Glutamatergic neuron (in vitro differentiated cells): ENCODE measurements around the gene BTBD3. TPM values are rescaled to one million over a fixed set of nuclear protein-coding genes. Genes with fewer than 3 reads are reported as not detected.

Source experiments
- DNase-seq: peaks from one replicate; pipeline ENCODE4 v3.0.0; 2022
- H3K27ac Mint-ChIP-seq: one replicate; pipeline ENCODE4 v1.8.0; 2020; ENCODE audit warnings: mild to moderate bottlenecking, mixed read lengths, inconsistent platforms; ENCODE audit not compliant: unreplicated experiment
- H3K27me3 Mint-ChIP-seq: one replicate; pipeline ENCODE4 v1.8.0; 2020; ENCODE audit warnings: mild to moderate bottlenecking, moderate library complexity, mixed read lengths, inconsistent platforms; ENCODE audit not compliant: unreplicated experiment
- H3K36me3 Mint-ChIP-seq: one replicate; pipeline ENCODE4 v1.8.0; 2020; ENCODE audit warnings: mild to moderate bottlenecking, mixed read lengths, inconsistent platforms; ENCODE audit not compliant: unreplicated experiment
- H3K4me1 Mint-ChIP-seq: one replicate; pipeline ENCODE4 v1.8.0; 2020; ENCODE audit warnings: mild to moderate bottlenecking, low read depth, mixed read lengths, inconsistent platforms; ENCODE audit not compliant: unreplicated experiment
- H3K4me3 Mint-ChIP-seq: one replicate; pipeline ENCODE4 v1.8.0; 2020; ENCODE audit warnings: mild to moderate bottlenecking, mixed read lengths, inconsistent platforms; ENCODE audit not compliant: unreplicated experiment
- H3K9me3 Mint-ChIP-seq: one replicate; pipeline ENCODE4 v1.8.0; 2020; ENCODE audit warnings: mild to moderate bottlenecking, moderate library complexity, mixed read lengths, inconsistent platforms; ENCODE audit not compliant: unreplicated experiment
- total RNA-seq: library from RNA; stranded (reverse); fragmentation: NEBNext Ultra II Directional; extraction: Animal tissue kit (Norgen Biotek cat#: 25700); gene quantifications from one replicate; pipeline ENCODE4 v1.2.1, GENCODE V29; 2021; ENCODE audit not compliant: unreplicated experiment
- TF ChIP-seq, protein P1 (sequence below): fragments of 200-600 bp; sonication (generic); IDR thresholded peaks from one replicate; pipeline ENCODE4 v1.5.0; 2021; ENCODE audit not compliant: partially characterized antibody, unreplicated experiment

BTBD3 gene
- total RNA-seq, 1 donor from 2014 or later: 24.3 TPM

DNA sequence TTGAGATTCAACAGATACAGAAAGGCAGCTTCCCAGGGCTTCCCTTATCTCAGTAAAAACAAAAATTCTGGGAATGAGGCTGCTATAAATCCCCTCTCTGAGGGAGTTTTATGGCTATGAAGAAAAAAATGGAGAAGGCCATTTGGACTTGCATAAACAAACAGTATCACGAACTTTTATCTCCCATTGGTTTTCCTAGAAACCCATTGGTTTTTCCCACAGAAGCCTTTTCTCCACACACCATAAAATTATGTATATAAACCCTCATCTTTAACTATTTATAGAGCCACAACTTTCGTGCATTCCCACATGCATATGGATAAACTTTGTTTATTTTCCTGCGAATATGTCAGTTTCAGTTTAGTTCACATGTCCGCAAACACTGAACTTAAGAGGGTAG, 36.2 kb upstream of the BTBD3 start:
- no peaks in the 10 kb centered on the region for H3K27me3 Mint-ChIP-seq
- H3K27ac Mint-ChIP-seq: no peak overlapping the region
- DNase-seq: no peak
- H3K4me1 Mint-ChIP-seq: no peaks in the 10 kb centered on the region
- H3K36me3 Mint-ChIP-seq: no peaks in the 10 kb centered on the region
- H3K4me3 Mint-ChIP-seq: no peak overlapping the region
- no peaks in the 10 kb centered on the region for H3K9me3 Mint-ChIP-seq
- TF ChIP-seq, protein P1, sequence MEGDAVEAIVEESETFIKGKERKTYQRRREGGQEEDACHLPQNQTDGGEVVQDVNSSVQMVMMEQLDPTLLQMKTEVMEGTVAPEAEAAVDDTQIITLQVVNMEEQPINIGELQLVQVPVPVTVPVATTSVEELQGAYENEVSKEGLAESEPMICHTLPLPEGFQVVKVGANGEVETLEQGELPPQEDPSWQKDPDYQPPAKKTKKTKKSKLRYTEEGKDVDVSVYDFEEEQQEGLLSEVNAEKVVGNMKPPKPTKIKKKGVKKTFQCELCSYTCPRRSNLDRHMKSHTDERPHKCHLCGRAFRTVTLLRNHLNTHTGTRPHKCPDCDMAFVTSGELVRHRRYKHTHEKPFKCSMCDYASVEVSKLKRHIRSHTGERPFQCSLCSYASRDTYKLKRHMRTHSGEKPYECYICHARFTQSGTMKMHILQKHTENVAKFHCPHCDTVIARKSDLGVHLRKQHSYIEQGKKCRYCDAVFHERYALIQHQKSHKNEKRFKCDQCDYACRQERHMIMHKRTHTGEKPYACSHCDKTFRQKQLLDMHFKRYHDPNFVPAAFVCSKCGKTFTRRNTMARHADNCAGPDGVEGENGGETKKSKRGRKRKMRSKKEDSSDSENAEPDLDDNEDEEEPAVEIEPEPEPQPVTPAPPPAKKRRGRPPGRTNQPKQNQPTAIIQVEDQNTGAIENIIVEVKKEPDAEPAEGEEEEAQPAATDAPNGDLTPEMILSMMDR: no peak

DNA sequence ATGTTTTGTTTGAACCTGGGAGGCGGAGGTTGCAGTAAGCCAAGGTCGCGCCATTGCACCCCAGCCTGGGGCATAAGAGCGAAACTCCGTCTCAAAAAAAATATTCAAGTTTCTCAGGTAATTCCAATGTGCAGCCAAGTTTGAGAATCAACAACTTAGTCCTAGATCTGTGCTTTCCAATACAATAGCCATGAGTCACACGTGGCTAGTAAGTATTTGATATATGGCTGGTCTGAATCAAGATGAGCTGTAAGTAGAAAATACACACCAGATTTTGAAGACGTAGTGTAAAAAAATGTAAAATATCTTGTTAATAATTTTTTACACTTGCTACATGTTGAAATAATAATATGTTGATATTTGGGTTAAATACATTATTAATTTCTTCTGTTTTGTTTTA, 35.0 kb upstream of the BTBD3 start:
- H3K27ac Mint-ChIP-seq: no peak overlapping the region
- DNase-seq: no peak
- H3K4me1 Mint-ChIP-seq: no peaks in the 10 kb centered on the region
- no peaks in the 10 kb centered on the region for H3K9me3 Mint-ChIP-seq
- H3K4me3 Mint-ChIP-seq: no peak overlapping the region
- no peaks in the 10 kb centered on the region for H3K36me3 Mint-ChIP-seq
- no peaks in the 10 kb centered on the region for H3K27me3 Mint-ChIP-seq
- TF ChIP-seq, protein P1: no peak

DNA sequence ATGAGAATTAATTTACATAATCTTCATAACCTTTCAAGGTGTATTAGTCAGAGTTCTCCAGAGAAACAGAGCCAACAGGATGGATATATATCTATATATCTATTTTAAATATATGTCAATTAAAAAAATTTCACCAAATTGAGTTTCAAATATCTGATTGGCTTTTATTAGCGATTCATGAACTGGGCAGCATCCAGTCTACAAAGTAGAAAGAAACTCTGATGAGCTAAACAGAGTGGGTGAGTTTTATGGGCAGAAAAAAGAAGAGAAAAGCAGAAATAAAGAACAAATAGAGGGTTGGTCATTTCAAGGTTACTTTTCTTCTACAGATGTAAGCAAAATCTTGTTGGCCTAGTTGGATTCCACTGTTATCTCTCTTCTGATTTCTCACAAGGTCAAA, 29.0 kb upstream of the BTBD3 start:
- Mint-ChIP-seq H3K4me3 (no peak overlapping the region), H3K27ac (no peak overlapping the region), H3K36me3 (no peaks in the 10 kb centered on the region), H3K4me1 (peaks cover 8% of the 10 kb centered on the region), H3K27me3 (peaks cover 2% of the 10 kb centered on the region), H3K9me3 (peaks cover 4% of the 10 kb centered on the region)
- no peak for DNase-seq
- TF ChIP-seq, protein P1: no peak

DNA sequence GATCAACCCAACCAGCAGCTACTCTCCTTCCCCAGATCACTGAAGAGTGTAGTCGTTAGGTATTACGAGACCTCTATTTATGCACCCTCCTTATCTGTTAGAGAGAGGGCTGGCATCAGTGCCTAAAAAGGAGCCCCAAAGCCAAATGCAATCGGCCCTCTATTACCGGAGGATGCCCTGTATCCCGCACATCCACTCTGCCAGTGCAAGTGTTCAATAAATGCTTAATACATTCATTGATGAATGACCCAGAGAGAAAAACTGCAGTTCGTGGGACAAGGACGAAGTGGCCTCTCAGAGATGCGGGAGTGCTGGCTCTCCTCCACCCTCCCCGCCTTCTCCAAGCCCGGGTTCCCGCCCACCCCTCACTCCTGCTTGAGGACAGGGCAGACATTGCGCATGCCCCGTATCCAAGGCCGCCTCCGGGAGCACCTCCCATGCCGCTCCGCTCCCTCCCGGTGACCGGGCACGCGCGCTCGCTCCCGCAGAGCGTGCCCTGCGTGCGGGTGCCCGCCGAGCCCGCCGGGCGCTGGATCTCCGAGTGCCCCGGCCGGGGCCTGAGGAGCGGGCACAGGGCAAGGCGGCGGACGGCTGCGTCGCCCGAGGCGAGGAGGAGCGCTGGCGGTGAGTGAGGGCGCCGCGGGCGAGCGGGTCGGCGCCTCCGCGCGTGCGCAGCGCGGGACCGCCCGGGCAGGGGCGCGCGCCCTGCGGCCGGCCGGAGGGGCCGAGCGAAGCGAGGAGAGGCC, 27.2 kb upstream of the BTBD3 start:
- peak; percentile 96 for DNase-seq
- TF ChIP-seq, protein P1: no peak
- peaks cover 10% of the 10 kb centered on the region for H3K4me1 Mint-ChIP-seq
- H3K36me3 Mint-ChIP-seq: no peaks in the 10 kb centered on the region
- peak overlapping the region; percentile 82 for H3K4me3 Mint-ChIP-seq
- peaks cover 4% of the 10 kb centered on the region for H3K9me3 Mint-ChIP-seq
- H3K27me3 Mint-ChIP-seq: peaks cover 2% of the 10 kb centered on the region
- H3K27ac Mint-ChIP-seq: no peak overlapping the region

DNA sequence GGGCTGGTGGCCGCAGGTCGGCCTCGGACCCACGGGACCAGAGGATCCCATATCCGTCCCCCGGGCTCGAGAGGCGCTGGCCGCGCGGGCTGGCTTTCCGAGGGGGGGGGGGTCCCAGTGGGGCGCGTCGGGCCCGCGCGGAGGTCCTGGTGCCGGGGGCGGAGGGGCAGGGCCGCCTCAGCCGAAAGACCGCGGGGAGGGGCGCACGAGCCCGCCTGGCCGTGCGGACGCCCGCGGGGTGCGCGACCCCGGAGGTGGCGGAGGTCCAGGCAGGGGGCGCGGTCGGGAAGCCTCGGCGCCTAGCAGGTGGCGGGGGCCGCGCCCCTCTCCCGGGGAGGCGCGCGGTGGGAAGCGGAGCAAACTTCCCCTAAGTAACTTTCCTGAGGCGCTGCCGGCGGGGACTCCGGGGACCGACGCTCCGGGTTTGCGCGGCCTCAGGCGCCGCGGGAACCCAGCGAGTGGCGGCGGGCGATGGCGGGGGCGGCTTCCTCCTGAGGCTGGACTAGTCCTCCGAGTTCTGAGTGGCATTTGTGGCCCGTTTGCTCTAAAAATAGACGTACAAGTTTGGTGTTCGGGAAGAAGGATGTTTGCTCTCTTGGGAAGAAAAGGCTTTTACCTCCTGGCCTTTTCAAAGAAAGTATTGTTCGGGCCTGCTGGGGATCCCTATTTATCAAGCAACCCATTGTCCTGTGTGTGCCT, 26.5 kb upstream of the BTBD3 start:
- H3K4me3 Mint-ChIP-seq: peak overlapping the region; percentile 89
- H3K27me3 Mint-ChIP-seq: peaks cover 4% of the 10 kb centered on the region
- peak; percentile 61 for DNase-seq
- TF ChIP-seq, protein P1: no peak
- H3K9me3 Mint-ChIP-seq: peaks cover 4% of the 10 kb centered on the region
- peaks cover 17% of the 10 kb centered on the region for H3K4me1 Mint-ChIP-seq
- no peaks in the 10 kb centered on the region for H3K36me3 Mint-ChIP-seq
- no peak overlapping the region for H3K27ac Mint-ChIP-seq
